HG03175 (cell line): ENCODE measurements around the gene STC2.

Source experiments
- ATAC-seq: cut with Tn5 transposase; IDR thresholded peaks from one replicate; pipeline ENCODE4 v1.9.1; 2021; ENCODE audit warnings: mild to moderate bottlenecking, moderate library complexity; ENCODE audit not compliant: unreplicated experiment

STC2 gene

DNA sequence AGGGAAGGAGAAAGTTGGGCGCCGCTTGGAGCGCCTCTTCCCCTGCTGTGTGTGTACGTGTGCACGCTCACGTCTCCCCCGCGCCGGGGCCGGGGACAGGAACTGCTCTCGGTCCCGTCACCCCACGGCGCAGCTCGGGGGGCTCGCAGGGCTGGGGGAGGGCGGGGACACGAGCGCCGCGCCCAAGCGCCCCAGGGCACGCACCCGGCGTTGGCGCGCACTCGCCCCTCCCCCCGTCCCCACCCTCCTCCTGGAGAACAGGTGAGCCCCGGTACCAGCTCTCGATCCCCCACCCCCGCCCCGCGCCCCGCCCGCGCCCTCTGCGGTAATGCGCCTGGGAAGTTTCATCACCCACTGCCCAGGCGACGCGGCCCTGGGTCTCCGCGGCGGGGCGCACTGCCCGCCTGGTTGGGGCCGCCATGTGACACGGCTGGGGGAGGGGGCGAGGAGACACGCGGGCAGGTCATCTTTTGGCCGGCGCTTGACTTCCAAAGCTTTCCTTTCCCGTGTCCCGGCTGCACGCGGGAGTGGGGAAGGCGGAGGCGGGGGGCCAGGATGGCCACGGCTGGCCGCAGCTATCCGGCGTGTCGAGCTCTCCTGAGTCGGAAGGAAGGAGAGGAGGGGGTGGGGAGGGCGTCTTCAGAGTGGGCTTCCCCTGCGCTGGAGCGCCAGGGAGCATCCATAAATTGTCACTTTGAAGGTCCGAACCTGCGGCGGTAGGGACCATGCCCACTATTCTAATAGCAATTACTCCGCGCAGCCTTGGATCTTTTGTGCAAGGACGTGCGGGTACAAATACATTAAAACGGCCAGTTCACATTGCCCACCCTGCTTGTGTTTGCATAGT, 1.5 kb upstream of the STC2 start:
- ATAC-seq: no peak

DNA sequence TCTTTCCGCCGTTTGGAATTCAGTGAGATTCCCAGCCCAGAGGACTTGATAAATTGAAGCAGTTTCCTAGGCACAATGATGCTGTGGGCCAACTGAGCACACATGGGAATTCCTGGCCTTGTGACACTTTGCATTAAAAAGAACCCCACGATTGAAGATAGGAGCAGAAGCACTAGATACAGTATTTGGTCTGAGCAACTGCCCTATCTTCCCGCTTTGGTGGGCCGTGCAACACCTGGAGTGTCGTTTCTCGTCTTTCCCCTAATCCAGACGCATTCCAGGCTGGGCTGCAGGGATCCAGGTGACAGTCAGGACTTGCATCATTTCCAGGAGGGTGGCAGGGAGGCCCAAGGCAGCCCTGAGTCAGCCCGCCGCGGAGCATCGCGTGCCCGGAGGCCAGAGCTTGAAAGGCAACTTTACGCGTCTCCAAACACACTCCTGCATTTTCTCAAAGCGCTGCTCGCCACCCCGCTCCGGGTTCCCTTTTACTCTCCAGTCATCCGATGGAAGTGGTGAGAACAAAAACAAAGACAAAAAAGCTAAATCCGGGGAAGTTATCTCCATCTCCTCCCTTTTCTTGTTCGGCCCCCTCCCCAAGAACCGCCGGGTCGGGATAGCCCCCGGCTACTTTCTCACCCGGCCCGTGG, 753 bp upstream of the STC2 start:
- no peak for ATAC-seq

GRCh38 chr5:173327084-173327947, 898 bp downstream of the STC2 start:
- no peak for ATAC-seq

- ATAC-seq: no peak
These were observed 1.7 kb downstream of the STC2 start for GRCh38 chr5:173326501-173326960.

- no peak for ATAC-seq
These were observed 3.0 kb downstream of the STC2 start for GRCh38 chr5:173325091-173325698.

- ATAC-seq: no peak
These were observed 3.9 kb downstream of the STC2 start for GRCh38 chr5:173324115-173325001.

GRCh38 chr5:173323799-173324114, 4.5 kb downstream of the STC2 start:
- no peak for ATAC-seq

DNA sequence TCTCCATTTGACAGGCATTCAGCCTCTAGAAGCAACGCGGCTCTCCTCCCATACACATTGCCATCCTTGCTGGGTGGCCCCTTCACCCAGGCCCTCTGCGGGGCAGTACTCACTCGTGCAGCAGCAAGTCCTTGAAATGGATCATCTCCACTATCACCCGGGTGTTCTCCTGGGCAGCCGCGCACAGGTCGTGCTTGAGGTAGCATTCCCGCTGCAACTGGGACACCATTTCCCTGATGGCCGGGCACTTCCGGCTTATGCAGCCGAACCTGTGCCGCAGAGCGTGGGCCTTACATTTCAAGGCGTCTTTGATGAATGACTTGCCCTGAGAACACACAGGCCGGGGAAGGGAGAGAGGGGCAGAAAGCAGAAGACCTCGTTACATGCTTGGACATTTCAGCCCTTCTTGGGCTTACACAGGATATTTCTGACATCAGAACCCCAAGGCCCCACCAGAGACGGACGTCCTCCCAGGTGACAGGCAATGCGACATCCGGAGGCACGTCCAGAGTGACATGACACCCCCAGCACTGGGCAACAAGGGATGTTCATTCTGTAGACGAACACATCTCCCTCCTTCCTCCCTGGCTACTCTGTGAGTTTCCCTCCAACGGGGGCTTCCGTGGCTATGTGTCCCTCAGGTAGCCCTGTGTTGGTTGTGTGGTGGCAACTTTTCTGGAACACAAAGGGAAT, 5.0 kb downstream of the STC2 start:
- ATAC-seq: no peak

DNA sequence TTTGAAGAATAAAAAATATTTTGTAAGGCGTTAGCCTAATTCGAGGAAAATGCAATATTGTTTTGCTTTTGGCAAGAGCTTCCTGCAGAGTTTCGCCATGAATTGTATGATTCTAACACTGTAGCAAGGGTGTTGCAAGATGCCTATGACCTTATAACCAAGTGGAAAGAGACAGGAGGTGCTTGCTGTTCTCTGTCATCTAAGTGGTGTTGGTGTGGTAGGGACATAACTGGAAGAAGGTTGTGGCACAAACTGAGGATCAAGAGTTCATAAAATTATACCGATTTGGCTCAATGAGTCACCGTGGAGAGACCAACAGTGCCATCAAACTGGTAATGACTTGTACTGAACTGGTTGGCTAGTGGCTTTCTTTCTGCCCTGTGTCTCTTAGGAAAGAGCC, 6.3 kb downstream of the STC2 start:
- no peak for ATAC-seq

DNA sequence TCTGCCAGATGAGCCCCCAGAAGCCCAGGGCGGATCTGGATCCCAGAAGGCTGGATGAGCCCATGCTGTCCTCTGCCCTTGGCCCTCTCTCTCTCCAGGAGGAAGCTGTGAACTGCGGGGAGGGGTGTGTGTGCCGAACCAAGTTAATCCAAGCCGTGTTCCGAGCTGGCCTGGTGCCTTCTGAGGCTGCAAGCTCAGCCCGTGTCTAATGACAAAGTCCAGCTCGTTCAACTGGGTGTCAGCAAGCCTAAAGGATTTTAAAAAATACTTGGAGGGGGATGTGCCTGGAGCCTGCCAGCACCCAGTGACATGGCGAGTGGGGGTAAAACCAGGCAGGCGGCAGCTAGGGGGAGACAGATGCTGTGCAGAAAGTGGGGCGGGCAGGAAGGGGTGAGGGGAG, 8.0 kb downstream of the STC2 start:
- no peak for ATAC-seq

DNA sequence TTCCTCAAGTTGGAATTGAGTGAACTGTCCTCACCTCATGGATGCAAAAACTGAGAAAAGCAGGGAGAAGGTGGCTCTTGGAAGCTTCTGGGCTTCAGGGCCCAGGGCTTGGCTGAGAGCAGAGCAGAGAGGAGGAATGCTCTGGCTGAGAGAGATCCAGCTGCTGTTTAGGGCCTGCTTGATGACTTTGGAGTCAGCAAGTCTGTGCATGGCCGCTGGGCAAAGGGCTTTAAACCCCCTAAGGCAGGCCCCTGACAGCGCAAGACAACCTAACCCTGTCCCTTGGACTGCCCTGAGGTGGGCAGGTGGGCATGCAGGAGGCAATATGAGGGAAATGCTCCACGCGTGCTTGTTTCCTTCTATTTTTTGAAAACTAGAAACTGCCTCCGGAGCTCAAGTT, 8.6 kb downstream of the STC2 start:
- no peak for ATAC-seq

- ATAC-seq: no peak
These were observed 9.2 kb downstream of the STC2 start for GRCh38 chr5:173318881-173319620.

- no peak for ATAC-seq
These were observed 9.9 kb downstream of the STC2 start for GRCh38 chr5:173318330-173318729.

DNA sequence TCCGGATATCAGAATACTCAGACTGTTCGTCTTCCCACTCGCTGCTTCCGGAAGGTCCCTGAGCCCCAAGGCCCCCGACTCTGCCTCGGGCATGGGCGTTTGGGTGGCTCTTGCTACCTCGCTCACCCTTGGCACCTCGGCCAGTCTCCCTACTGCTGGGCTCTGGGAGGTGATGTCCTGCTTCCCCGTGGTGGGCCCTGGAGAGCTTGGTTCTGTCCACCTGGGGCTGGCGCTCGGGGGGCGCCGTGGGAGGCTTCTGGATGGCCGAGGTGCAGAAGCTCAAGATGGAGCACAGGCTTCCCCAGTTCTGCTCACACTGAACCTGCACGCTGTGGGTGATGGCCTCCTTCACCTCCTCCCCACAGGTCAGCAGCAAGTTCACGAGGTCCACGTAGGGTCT, 10.4 kb downstream of the STC2 start:
- ATAC-seq: no peak

GRCh38 chr5:173317091-173317730, 11.0 kb downstream of the STC2 start:
- no peak for ATAC-seq

GRCh38 chr5:173316339-173317020, 11.7 kb downstream of the STC2 start:
- ATAC-seq: no peak

GRCh38 chr5:173315495-173316338, 12.5 kb downstream of the STC2 start:
- ATAC-seq: no peak
